ENCODE data around the gene RTN4RL1.
"Not testable (repeated sequence)": the region's sequence is repeated elsewhere in the genome, so short reads cannot be mapped to it uniquely, and the experiment has no call there.

The RTN4RL1 gene

DNA sequence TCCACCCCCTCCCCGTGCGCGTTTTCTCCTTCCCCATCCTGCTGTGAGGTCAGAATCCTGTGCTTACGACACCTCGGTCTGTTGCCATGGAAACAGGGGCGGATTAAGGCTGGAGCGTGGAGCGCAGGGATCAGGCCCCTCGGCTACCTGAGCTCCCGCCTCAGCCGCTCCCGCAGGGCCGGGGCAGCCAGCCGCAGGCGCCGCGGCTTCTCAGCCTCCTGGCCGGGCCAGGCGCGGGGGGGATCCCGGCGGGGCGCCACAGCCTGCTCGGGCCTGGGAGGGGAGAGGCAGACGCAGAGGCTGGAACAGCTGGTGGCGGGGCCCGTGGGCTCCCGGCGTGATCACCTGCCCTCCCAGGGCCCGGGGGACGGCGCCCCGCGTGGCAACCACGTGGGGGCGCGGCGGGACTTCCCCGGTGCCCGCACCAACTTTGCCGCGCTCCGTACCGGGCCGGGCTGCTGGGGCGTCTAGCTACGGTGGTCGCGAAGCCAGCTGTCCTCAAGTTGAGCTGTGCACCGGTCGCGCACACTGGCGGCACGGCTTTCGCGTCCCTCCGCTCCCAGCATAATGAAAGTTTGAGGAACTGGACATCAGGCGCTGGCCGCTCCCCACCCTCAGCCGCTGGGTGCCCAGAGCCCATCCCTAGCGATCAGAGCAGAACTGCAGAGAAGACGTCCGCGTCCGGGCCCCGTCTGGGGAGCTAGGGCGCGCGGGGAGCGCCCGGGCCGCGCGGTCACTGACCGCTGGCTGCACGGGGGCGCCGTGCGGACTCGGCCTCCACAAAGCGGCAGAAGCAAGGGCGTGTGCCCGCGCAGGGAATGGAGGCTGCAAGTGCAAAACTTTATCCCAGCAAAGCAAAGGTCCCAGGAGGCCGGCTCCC lies 1.2 kb downstream of the RTN4RL1 start:
- no peak for DNase-seq

DNA sequence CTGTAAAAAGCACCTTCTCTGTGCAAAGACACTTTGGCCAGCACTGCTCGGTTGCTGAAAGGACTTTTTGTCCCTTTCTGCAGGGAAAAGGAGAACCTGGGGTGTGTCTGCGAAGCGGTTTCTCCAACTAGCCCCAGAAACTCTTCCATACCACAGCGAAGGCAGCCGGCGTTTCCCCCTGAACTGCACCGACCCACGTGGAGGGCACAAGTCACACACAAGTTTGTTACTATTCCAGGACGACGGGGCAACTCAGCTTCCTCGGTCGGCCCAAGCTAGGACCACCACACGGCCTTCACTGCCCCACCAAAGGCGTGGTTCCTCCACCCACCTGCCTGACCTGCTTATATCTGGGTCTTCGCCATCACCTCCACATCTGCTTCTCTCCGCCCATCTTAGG lies 1.9 kb downstream of the RTN4RL1 start:
- DNase-seq = no peak

DNA sequence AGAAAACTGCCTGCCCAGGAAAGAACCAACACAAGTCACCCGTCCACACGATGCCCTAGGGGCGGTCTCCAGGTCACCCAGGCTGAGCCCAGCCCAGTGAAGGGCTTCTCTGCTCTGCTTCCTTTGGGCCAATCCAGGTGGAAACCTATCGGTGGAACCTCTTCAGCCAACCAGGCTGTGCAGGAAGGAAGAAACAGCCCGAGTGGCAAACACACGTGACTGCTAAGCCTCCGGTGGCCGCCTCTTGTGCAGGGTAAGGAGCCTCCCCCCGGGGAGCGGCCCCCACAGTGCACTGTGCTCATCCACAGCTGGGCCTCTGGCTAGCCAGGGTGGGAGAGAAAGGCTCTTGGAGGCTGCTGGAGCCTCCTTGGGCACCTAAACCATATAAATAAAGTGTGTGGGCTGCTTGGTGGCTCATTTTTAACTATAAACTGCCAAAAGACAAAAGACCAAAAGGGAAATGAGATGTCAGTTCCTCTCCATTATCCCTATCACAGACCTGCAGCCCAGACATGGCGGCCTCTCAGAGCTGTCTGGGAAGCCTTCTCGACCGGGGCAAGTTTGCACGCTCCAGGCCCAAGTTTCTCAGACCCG lies 2.4 kb downstream of the RTN4RL1 start:
- DNase-seq = no peak

DNA sequence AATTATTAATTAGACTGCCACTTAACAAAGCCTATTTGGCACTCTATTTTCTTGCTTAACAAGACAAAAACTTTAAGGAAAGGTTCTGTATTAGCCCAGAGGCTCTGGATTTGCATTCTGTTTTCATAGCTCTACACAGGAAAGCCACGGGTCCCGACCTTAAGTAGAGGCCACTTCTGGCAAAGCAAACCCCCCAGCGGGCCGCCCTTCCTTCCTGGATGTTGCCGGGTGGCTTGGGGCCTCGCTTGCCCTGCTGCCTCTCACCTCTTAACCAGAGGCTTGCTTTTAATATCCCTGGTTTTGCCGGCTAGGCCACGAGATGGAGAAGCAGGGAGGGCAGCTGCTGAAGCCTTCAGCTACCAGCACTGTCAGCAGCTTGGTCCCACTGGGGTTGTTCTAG lies 4.4 kb downstream of the RTN4RL1 start:
- no peak for DNase-seq

DNA sequence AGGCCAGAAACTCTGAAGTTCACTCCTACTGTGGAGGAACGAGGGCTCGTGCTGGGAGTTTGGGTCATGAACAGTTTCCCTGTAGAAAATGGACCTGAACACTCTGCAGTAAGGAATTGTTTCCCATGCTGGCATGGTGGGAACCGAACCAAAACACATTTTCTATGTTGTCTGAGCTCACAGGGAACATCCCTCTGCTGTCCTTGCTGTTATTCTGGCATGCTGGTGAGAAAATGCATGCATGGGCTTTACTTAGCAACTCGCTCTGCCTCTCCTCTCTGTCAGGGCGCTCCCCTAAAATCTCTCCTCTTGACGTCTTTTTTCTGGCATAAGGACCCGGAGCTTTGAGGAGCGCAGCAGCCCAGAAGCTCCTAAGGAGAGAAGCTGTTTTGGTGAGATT lies 5.4 kb downstream of the RTN4RL1 start:
- no peak for DNase-seq

DNA sequence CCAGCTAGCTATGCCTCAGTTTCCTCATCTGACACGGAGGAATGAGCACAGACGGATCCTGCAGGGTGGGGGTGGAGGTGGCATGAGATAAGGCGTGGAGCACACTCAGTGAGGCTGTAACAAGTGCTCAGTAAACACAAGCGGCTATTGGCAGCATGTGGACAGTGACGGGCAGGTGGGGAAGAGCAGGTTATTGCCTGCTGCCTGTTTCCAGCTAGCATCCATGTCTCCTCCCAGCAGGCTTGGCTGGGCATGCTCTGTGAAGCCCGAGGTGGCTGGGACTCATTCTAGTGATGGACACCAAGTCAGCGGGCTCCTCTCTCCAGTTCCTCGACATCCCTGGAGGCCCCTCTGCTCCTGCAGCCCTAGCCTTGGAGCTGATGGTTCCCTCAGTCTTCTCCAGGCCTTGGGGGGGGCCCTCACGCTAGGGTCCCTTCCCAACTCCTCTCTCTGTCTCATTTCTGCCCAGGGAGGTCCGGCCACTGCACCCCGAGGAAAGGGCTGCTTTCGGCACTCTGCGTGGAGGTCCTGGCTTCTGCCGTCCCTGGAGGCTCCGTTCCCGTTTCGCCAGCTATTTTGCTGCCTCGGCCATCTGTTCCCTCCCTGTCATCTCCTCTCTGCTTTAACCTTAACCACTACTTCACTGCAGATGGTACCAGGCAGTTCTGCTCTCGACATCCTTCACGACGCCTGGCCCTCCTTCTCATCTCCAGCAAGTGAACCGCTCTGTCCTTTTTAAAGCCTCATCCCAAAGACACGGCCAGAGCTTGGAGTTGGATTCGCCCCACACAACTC lies 6.2 kb downstream of the RTN4RL1 start:
- DNase-seq = peak; percentile 13

DNA sequence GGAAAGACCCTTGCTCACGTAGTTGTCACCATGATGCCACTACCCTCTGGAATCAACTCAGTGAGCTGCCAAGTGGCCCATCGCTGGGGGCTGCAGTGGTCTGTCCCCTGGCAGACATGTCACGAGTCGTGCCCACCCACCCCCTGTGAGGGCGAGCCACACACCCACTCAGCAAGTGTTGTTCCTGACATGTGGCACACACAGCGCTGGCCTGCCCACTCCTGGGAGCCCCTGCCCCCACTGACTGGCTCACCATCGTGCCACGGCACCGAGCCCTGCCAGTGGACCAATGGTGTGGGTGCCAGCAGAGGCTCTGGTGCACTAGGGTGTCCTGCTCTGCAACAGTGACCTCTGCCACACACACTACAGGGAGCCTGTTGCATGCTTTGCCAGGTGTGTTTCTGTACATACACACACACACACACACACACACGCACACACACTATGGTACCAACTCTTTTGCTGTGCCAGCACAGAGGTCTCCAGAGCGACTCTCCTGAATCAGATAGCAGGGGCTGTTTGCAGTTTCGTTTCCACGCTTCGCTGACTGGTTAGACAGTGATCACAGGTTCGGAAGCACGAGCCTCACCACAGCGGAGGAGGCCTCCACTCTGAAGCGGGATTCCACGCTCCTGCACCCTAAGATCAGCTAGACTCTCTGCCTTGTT lies 7.7 kb downstream of the RTN4RL1 start:
- DNase-seq = no peak

DNA sequence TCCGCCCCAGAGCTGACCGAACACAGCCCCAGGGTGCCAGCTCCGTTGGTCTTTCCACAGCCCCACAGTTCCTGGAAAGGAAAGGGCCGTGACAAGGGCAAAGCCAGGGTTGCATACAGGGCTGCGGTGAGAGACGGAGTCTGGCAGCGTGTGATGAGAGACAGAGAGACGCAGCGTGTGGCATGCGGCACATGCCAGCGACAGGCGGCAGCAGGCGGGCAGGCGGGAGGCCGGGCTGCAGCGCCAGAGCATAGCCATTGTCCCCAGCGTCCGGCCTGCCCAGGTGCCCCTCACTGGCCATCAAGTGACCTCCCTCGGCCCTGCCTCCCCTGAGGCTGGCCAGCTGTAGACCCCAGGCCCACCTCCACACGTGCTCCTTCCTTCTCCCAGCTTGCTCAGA lies 8.6 kb downstream of the RTN4RL1 start:
- DNase-seq = no peak

DNA sequence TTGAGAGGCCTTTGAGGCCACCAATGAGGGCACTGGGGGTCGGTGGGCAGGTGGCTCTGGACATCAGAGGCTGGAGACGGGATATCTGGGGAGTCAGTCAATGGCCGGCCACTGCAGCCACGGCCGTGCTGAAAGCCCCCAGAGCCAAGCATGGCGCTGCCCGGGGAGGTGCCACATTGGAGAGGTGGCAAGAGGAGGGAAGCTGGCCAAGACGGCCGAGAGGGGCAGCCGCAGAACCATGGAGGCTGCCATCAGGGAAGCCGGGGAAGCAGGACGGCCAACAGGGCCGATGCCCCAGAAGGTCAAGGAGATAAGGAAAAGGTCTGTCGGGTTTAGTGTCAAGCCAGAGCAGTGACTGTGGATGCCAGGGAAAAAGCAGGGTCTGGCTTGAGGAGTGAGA lies 9.8 kb downstream of the RTN4RL1 start:
- DNase-seq = no peak

DNA sequence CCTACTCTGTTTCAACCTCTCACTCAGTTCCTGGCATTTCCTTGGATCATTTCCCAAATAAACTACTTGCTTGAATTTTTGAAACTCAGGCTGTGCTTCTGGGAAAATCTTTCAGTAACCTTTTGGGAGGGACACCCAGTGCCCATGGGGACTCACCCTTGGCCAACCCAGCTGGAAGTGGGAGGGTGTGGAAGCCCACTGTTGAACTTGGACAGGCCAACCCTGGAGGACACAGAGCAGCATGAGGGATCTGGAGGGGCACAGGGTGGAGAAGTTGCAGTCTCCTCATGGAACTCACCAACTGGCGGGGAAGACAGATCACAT lies 11.2 kb downstream of the RTN4RL1 start:
- DNase-seq = no peak

DNA sequence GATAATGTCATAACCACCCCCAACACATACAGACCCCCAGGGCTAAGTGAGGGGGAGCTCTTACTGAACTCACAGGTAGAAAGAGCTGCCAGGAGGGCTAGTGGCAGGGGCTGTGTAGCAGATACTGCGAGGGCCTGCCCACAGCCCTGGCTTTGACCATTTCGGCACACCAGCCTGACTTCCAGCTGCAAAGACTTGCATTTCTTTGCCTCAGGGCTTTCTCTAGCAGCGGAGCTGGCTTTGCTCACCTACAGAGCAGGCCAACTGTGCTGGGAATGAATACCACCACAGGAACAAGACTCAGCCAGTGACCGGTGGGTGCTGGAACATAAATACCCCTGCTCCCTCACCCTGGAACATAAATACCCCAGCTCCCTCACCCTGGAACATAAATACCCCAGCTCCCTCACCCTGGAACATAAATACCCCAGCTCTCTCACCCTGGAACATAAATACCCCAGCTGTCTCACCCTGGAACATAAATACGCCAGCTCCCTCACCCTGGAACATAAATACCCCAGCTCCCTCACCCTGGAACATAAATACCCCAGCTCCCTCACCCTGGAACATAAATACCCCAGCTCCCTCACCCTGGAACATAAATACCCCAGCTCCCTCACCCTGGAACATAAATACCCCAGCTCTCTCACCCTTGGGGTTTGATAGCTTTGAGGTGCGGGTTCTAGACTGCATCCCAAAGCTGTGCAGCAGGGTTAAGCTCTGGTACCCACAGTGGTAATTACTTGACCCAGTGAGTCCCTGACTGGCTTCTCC lies 11.7 kb downstream of the RTN4RL1 start:
- DNase-seq = not testable (repeated sequence)

DNA sequence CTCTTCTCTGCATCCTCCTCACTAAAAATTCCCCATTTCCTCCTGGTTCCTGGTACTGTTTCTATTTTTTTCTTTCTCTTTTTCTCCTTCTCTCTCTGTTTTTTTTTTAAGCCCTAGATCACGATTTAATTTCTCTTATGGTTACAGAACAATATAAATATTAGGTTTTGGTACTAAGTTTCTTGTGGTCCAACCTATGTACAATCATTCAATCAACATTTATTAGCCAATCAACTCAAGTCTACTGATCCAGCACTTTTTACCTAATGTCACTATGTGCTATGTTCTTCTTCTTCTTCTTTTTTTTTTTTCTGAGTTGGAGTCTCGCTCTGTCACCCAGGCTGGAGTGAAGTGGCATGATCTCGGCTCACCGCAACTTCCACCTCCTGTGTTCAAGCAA lies 12.6 kb downstream of the RTN4RL1 start:
- DNase-seq = no peak

DNA sequence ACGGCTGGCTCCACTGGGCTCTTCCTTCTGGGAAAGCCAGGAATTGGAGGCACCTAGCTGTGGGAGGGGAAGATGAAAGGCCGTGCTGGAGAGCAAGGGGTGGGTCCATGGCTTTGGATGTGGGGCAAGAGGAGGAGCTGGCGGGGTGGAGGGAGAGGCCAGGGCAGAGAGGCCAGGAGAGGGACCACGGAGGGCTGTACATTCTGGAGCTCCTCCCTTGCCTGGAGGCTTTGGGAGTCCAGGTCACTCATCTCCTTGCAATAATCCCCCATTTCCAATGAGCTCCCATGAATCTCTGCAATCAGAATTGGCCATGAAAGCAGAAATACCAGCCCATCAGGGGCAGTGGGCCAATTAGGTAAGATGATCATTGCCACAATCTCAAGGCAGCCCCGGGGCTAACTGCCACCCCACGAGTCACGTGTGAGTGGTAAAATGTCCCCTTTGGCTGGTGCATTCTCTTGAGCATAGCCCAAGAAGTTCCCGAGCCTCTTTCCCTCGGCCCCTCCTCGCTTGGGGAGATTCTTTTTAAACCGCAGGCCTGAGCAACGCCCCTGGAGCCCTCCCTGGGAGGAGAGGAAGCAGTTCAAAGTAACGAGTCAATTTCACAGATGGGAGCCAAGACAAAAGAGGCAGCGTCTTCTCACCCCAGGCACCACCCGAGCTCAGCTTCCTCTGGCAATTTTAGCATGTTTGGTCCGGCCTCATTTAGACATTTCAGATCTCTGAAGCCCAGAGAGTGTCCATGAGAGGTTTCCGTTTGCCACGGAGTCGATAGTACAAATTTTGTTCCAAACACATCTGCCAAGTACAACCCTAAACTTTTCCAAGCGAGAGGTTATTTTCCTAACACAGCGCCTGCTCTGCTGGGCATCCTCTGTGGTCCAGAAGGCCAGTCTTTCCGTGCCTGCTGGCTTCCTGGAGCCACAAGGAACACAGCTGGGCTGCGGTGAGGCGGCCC lies 13.4 kb downstream of the RTN4RL1 start:
- no peak for DNase-seq

DNA sequence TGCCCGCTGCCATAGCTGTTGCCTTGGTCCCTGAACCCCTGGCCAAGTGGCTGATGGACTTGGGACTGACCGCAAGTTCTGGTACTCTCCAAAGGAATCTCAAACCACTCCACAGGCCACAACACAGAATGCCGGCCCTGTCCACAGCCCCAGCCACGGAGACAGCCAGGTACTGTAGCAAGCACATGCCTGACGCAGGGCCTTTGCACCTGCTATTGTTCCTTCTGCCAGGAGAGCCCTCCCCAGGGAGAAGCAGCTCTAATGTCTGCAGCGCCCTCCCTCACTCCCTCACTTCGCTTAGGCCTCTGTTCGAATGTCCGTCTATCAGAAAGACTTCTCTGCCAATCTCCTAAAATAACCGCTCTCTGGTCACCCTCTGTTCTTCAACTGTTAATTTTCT lies 15.4 kb downstream of the RTN4RL1 start:
- no peak for DNase-seq

DNA sequence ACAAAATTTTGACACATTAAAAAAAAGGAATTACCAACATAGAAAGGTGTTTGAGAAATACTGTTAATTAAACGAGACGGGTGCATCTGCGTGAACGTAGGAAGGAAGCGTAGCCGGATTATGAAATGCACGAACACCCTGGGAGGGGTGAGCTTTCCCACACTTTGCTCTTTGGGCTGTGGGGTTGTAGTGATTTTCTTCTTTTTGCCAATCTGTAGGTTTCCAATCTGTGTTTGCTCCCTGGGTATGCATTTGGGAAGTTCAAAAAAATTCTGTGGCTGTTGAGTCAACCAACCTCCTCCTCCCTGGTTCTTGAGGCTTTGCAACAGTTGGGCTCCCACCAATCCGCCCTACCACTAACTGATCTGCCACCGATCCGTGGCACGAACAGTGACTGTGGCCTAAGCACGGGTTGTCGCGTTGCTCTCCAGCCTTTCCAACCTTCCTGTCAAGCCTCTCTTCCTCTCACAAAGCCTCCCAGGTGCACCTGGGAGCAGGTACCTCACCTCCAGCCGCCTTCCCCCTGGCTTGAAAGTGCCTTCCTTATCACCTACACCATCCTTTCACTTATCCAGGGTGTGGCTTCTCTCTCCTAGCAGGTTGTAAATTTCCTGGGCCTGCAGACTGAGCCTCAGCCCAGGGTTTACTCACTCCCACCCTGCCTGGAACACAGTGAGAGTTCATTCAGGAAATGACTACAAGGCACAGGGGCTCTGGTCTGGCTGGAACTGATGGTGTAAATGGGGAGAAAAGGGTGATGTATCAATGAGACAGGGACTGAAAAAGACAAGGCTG lies 16.6 kb downstream of the RTN4RL1 start:
- DNase-seq = no peak

DNA sequence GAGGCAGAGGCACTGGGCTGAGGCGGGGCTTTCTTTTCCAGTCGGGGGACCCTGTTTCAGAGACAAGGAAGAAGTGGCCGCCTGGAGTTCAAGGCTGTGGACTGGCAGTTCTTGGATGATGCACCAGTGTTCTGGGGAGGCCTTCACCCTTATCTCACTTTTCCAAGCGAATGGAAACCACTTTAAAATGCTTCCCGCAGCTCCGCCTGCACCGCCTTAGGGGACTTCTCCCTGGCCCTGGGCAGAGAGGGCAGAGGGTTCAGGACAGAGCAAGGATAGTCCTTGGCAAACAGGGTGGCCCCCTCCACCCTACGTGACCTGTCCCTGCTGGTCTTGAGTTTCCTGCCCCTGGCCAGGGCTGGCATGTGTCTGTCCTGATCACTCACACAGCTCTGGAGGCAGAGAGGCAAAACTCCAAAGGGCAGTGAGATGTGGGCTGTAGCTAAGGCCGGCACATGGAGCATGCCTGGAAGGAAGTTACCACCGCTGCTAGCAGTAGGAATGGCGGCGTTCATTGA lies 20.6 kb downstream of the RTN4RL1 start:
- DNase-seq = no peak

DNA sequence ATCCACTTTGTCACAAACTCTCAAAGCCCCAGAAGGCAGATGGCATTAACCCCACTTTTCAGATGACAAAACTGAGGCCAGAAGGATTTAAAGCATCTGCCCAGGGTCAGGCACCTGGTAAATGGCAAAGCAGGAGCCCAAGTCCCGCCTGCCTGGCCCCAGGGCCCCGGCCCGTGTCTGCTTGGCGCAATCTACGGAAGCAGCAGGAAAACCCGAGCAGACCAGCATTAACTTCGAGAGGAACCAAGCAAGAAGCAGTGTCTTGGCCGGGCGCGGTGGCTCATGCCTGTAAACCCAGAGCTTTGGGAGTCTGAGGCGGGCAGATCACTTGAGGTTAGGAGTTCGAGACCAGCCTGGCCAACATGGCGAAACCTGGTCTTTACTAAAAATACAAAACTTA lies 21.6 kb downstream of the RTN4RL1 start:
- DNase-seq = no peak

DNA sequence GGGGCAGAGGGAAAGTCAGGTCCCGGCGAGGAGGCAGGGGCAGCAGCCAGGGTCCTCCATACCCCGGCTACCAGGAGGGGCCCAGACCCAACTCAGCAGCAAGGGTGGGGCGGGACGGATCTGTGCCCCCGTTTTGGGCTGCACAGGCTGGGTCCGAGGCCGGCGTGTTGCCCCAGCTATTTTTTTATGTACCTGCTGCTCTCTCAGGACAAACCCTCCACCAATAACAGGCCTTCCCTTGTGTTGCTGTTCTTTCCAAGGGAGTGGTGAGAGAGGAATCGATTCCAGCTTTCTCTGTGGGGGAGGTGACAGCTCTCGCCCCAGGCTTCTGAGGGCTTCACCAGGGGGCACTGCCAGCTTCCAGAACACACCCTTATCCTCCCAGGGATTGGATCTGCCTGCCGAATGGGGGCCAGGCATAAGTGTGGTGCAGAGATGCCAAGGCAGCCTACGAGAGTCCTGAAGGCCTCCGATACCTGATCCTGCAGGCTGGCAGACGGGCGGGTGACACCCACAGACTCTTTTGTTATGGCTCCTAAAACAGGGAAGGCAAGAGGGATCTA lies 22.3 kb downstream of the RTN4RL1 start:
- DNase-seq = no peak

DNA sequence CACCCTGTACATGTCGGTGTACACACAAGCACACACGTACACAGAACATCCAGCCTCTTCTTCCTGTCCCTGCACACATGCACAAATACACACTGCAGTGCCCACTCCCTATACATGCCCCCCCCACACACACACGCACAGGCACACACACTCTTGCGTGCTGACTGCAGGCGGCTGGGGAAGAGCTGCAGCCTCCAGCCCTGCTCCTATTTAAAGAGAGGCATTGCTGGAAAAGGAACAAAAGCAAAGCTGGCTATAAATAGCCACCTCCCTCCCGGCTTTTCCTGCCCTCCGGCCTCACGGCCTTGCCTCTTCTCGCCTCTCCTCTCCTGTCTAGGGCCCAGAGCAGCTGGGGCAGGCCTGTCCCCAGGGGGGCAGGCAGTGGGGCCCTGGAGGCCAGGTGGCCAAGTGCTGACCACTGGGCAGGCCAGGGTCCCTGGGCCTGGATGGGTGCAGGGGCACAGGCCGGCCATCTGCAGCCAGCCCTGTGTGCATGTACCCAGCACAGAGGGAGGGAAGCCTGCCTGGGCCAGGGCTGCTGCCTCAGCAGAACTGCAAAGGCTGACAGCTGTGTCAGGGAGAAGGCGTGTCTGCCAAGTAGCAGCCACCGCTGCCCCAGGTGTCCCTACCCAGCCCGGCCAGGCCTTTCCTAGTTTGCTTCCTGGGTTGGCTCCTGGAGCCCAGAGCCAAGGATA lies 25.4 kb downstream of the RTN4RL1 start:
- DNase-seq = no peak
